Type B pancreatic cell (in vitro differentiated cells): Measurements from ENCODE around the gene DKKL1. TPM values are rescaled to one million over a fixed set of nuclear protein-coding genes. Genes with fewer than 3 reads are reported as not detected.

ENCODE experiments used
- DNase-seq: peaks from one replicate; pipeline ENCODE4 v3.0.0; 2021; ENCODE audit warnings: mixed read lengths; ENCODE audit not compliant: unreplicated experiment; ENCODE audit errors: extremely low spot score
- H3K27ac Mint-ChIP-seq: 2 replicates; pipeline ENCODE4 v1.8.0; 2021; ENCODE audit warnings: mild to moderate bottlenecking, mixed read lengths
- H3K27me3 Mint-ChIP-seq: 2 replicates; pipeline ENCODE4 v1.8.0; 2021; ENCODE audit warnings: mixed read lengths
- H3K36me3 Mint-ChIP-seq: 2 replicates; pipeline ENCODE4 v1.8.0; 2021; ENCODE audit warnings: mixed read lengths
- H3K4me1 Mint-ChIP-seq: one replicate; pipeline ENCODE4 v1.8.0; 2021; ENCODE audit warnings: mixed read lengths; ENCODE audit not compliant: unreplicated experiment
- H3K4me3 Mint-ChIP-seq: 2 replicates; pipeline ENCODE4 v1.8.0; 2021; ENCODE audit warnings: mild to moderate bottlenecking, mixed read lengths
- H3K9me3 Mint-ChIP-seq: 2 replicates; pipeline ENCODE4 v1.8.0; 2021; ENCODE audit warnings: mixed read lengths
- CTCF ChIP-seq: fragments of 200-600 bp; sonication (generic); conservative IDR thresholded peaks from 2 replicates; pipeline ENCODE4 v1.5.0; 2021; ENCODE audit warnings: antibody characterized with exemption, mild to moderate bottlenecking
- total RNA-seq: library from RNA; stranded (reverse); gene quantifications from 2 replicates; pipeline ENCODE4 v1.2.1, GENCODE V29; 2021; ENCODE audit warnings: low replicate concordance

Gene DKKL1
- total RNA-seq, 1 donor from 2014 or later = 9.4 TPM

- DNase-seq = no peak
- no peak for TF ChIP-seq CTCF
- H3K27me3 Mint-ChIP-seq = peaks cover 10% of the 10 kb centered on the region
- no peaks in the 10 kb centered on the region for H3K4me1 Mint-ChIP-seq
- H3K27ac Mint-ChIP-seq = no peak overlapping the region
- H3K9me3 Mint-ChIP-seq = peaks cover 6% of the 10 kb centered on the region
- no peak overlapping the region for H3K4me3 Mint-ChIP-seq
- no peaks in the 10 kb centered on the region for H3K36me3 Mint-ChIP-seq
Measured at GRCh38 chr19:49378512-49378911, 14.8 kb downstream of the DKKL1 start.

GRCh38 chr19:49380391-49380790 is 16.7 kb downstream of the DKKL1 start:
- Mint-ChIP-seq H3K4me1 (no peaks in the 10 kb centered on the region), H3K4me3 (no peak overlapping the region), H3K9me3 (peaks cover 10% of the 10 kb centered on the region), H3K27ac (no peak overlapping the region), H3K27me3 (peaks cover 13% of the 10 kb centered on the region), H3K36me3 (no peaks in the 10 kb centered on the region)
- no peak for DNase-seq
- no peak for TF ChIP-seq CTCF

GRCh38 chr19:49382639-49383038 is 19.0 kb downstream of the DKKL1 start:
- Mint-ChIP-seq H3K27me3 (peaks cover 8% of the 10 kb centered on the region), H3K9me3 (peaks cover 10% of the 10 kb centered on the region), H3K4me1 (no peaks in the 10 kb centered on the region), H3K4me3 (no peak overlapping the region), H3K27ac (no peak overlapping the region), H3K36me3 (no peaks in the 10 kb centered on the region)
- no peak for TF ChIP-seq CTCF
- no peak for DNase-seq

DNA sequence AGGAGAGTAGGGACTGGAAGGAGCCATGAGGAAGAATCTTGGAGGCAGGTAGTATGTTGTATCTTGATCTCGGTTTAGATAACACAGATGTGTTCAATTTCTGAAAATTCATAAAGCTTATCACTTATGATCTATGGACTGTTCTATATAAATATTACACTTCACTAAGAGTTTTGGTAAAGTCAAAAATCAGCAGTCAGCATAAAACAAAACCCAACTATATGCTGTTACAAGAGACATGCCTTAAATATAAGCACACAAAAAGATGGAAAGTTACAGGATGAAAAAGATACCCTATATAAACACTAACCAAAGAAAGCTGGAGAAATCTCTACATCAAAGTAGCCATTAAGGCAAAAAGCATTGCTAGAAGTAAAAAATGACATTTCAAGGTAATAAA is 19.9 kb downstream of the DKKL1 start:
- DNase-seq = no peak
- Mint-ChIP-seq H3K9me3 (peaks cover 10% of the 10 kb centered on the region), H3K27ac (no peak overlapping the region), H3K36me3 (no peaks in the 10 kb centered on the region), H3K27me3 (peaks cover 10% of the 10 kb centered on the region), H3K4me3 (no peak overlapping the region), H3K4me1 (no peaks in the 10 kb centered on the region)
- no peak for TF ChIP-seq CTCF

GRCh38 chr19:49387936-49388372 is 24.3 kb downstream of the DKKL1 start, which contains the start of gene KASH5:
Gene KASH5 (plus strand): TSS chr19:49388249. CDS start chr19:49390884, 2,635 bp downstream.
- peaks cover 5% of the 10 kb centered on the region for H3K9me3 Mint-ChIP-seq

More at GRCh38 chr19:49387936-49388372, 24.3 kb downstream of the DKKL1 start, which contains the start of gene KASH5:
- Mint-ChIP-seq H3K27ac (no peak within 1 kb of the TSS), H3K4me3 (no peak within 1 kb of the TSS), H3K4me1 (peaks cover 4% of the 10 kb centered on the region), H3K36me3 (no peaks in the 10 kb centered on the region), H3K27me3 (peaks cover 26% of the 10 kb centered on the region)
- no peak for TF ChIP-seq CTCF
- DNase-seq = no peak
